K562 (cell line): ENCODE data around the gene ICAM1. TPM values are rescaled to one million over a fixed set of nuclear protein-coding genes. Genes with fewer than 3 reads are reported as not detected.

ENCODE experiments used
- BRD4 ChIP-seq: fragments of 200-600 bp; sonication (generic); IDR thresholded peaks from 2 replicates; pipeline ENCODE4 v1.6.1; 2017; ENCODE audit warnings: inconsistent platforms
- C11orf30 ChIP-seq: fragments of 450-650 bp; IDR thresholded peaks from 2 replicates; pipeline ENCODE4 v1.6.1; 2016; ENCODE audit warnings: low read depth, mild to moderate bottlenecking
- DACH1 ChIP-seq: fragments of 450-650 bp; IDR thresholded peaks from 2 replicates; pipeline ENCODE4 v1.6.1; 2018; ENCODE audit not compliant: partially characterized antibody
- DIDO1 ChIP-seq: fragments of 450-650 bp; IDR thresholded peaks from 2 replicates; pipeline ENCODE4 v1.6.1; 2016; ENCODE audit warnings: low read depth, missing biosample characterization, missing genetic modification characterization
- ELF1 ChIP-seq: fragments of 200-800 bp; sonication (Bioruptor generic); IDR thresholded peaks from 2 replicates; pipeline ENCODE4 v1.6.1; 2016; ENCODE audit warnings: missing genetic modification characterization, missing compliant biosample characterization
- ELK3 ChIP-seq: fragments of 450-650 bp; formaldehyde crosslinking; IDR thresholded peaks from 2 replicates; pipeline ENCODE4 v1.4.0; 2020; ENCODE audit warnings: mild to moderate bottlenecking
- HDAC3 ChIP-seq: fragments of 450-650 bp; IDR thresholded peaks from 2 replicates; pipeline ENCODE4 v1.6.1; 2018; ENCODE audit warnings: borderline replicate concordance, mild to moderate bottlenecking, moderate library complexity; ENCODE audit not compliant: partially characterized antibody
- HMBOX1 ChIP-seq: sonication (generic); IDR thresholded peaks from 2 replicates; pipeline ENCODE4 v1.6.1; 2016
- KLF16 ChIP-seq: IDR thresholded peaks from 2 replicates; pipeline ENCODE4 v1.6.1; 2016; ENCODE audit warnings: antibody characterized with exemption
- MECOM ChIP-seq: fragments of 250-450 bp; sonication (Bioruptor Pico); IDR thresholded peaks from 2 replicates; pipeline ENCODE4 v1.8.0; 2022; ENCODE audit warnings: inconsistent platforms
- MYNN ChIP-seq, 2 experiments: sonication (generic); formaldehyde crosslinking in 1 of 2; IDR thresholded peaks; 2 replicates each; pipeline versions ENCODE4 v1.5.0 to v1.6.1; 2016 to 2020; ENCODE audit warnings: antibody characterized with exemption in 1 of 2, missing genetic modification reagents in 1 of 2
- NFRKB ChIP-seq: fragments of 450-650 bp; IDR thresholded peaks from 2 replicates; pipeline ENCODE4 v1.6.1; 2016; ENCODE audit warnings: low read depth
- PATZ1 ChIP-seq: fragments of 250-450 bp; sonication (Bioruptor Pico); IDR thresholded peaks from 2 replicates; pipeline ENCODE4 v1.5.0; 2020; ENCODE audit warnings: mild to moderate bottlenecking, borderline replicate concordance
- PCBP1 ChIP-seq: fragments of 200-400 bp; formaldehyde crosslinking; IDR thresholded peaks from 2 replicates; pipeline ENCODE4 v1.6.1; 2018; ENCODE audit warnings: mild to moderate bottlenecking, low read depth, low read length; ENCODE audit not compliant: poor library complexity, severe bottlenecking
- PHF21A ChIP-seq: fragments of 450-650 bp; IDR thresholded peaks from 2 replicates; pipeline ENCODE4 v1.6.1; 2017; ENCODE audit warnings: low read depth, borderline replicate concordance
- POLR2AphosphoS2 ChIP-seq: IDR thresholded peaks from 2 replicates; pipeline ENCODE4 v1.6.1; 2012; ENCODE audit warnings: low read length, improper control_type of control experiment
- RBFOX2 ChIP-seq: fragments of 200-400 bp; formaldehyde crosslinking; IDR thresholded peaks from 2 replicates; pipeline ENCODE4 v1.6.1; 2017; ENCODE audit warnings: low read depth, mild to moderate bottlenecking, low read length, moderate library complexity
- RUNX1 ChIP-seq: sonication (generic); IDR thresholded peaks from 2 replicates; pipeline ENCODE4 v1.6.1; 2016; ENCODE audit warnings: antibody characterized with exemption, low read depth
- TCF7 ChIP-seq: sonication (generic); IDR thresholded peaks from 2 replicates; pipeline ENCODE4 v1.6.1; 2016; ENCODE audit warnings: antibody characterized with exemption, borderline replicate concordance
- TCFL5 ChIP-seq: fragments of 250-450 bp; sonication (Bioruptor Pico); conservative IDR thresholded peaks from 2 replicates; pipeline ENCODE4 v1.6.1; 2021; ENCODE audit warnings: mild to moderate bottlenecking, moderate library complexity, matching md5 sums
- ZBTB1 ChIP-seq: sonication (generic); formaldehyde crosslinking; IDR thresholded peaks from 2 replicates; pipeline ENCODE4 v1.8.1; 2023; ENCODE audit warnings: missing genetic modification reagents, low read depth, mild to moderate bottlenecking, borderline replicate concordance
- ZNF395 ChIP-seq: fragments of 200-800 bp; sonication (Bioruptor generic); IDR thresholded peaks from 2 replicates; pipeline ENCODE4 v1.6.1; 2017; ENCODE audit warnings: missing genetic modification characterization, missing compliant biosample characterization
- ZNF695 ChIP-seq: fragments of 450-650 bp; formaldehyde crosslinking; IDR thresholded peaks from 2 replicates; pipeline ENCODE4 v1.4.0; 2020; ENCODE audit warnings: mild to moderate bottlenecking, moderate library complexity
- ZSCAN32 ChIP-seq: fragments of 450-650 bp; formaldehyde crosslinking; IDR thresholded peaks from 2 replicates; pipeline ENCODE4 v1.4.0; 2020; ENCODE audit warnings: mild to moderate bottlenecking, moderate library complexity
- polyA plus RNA-seq, 8 experiments: library from polyadenylated mRNA; depleted of rRNA in 4 of 8; stranded (reverse) in 5 of 8; unstranded in 3 of 8; fragments of >200 nt; fragmentation: Nextera tagmentation in 2 of 8; fragmentation: Illumina TruSeq in 1 of 8; extraction: Ambion mirVana in 2 of 8; extraction: Trizol in 1 of 8; gene quantifications; 2 replicates each; pipeline versions ENCODE4 v1.2.1 to v1.2.3, GENCODE V29; 2011 to 2014; ENCODE audit warnings: inconsistent platforms in 1 of 8, missing spikeins in 1 of 8
- total RNA-seq, 7 experiments: library from RNA; depleted of rRNA in 6 of 7; stranded (reverse); fragments of >200 nt in 6 of 7; fragmentation: Illumina TruSeq in 2 of 7; extraction: Trizol in 2 of 7; gene quantifications; 2 replicates each; pipeline versions ENCODE4 v1.2.1 to v1.2.3, GENCODE V29; 2011 to 2021; ENCODE audit warnings: low replicate concordance in 1 of 7

Gene ICAM1
- total and polyA plus RNA-seq, 9 of the 15 experiments (the other 6 are each of a cell fraction or from before 2014, with no cell fraction given), result 2.3 to 24.4 (median 13.4) TPM

GRCh38 chr19:10299545-10300458 is 28.9 kb downstream of the ICAM1 start (continued):
- TF ChIP-seq KLF16 (peak; percentile 57; the same call in 1 of the 2 replicates), ZSCAN32 (CRISPR knock-in tag) (no peak), BRD4 (no peak), RBFOX2 (peak; percentile 85), C11orf30 (no peak), ZNF695 (CRISPR knock-in tag) (no peak), DACH1 (peak; percentile 77), ZNF395 (peak; percentile 71; the same call in 1 of the 2 replicates), PATZ1 (CRISPR knock-in tag) (no peak), ELK3 (CRISPR knock-in tag) (no peak), NFRKB (peak; percentile 66; the same call in 1 of the 2 replicates), PHF21A (peak; percentile 71; the same call in 1 of the 2 replicates), RUNX1 (0 out of 2 replicates have a peak, but pooled peaks have one; percentile 31), ELF1 (tag) (no peak), PCBP1 (no peak), POLR2AphosphoS2 (no peak), DIDO1 (tag) (no peak), HMBOX1 (peak; percentile 69; the same call in 1 of the 2 replicates), HDAC3 (no peak), TCFL5 (CRISPR knock-in tag) (no peak), TCF7 (no peak), MECOM (CRISPR knock-in tag) (no peak), MYNN (IDR thresholded peaks at IDR 0.05) (peak; percentile 89), MYNN (CRISPR knock-in tag; IDR thresholded peaks at IDR 0.05) (no peak), ZBTB1 (CRISPR knock-in tag) (no peak)
